Stimulated activated CD8-positive, alpha-beta memory T cell treated with anti-CD3 and anti-CD28 coated beads, Interleukin-4, amount 100 ng/mL, for 24 hours (primary cell): Measurements from ENCODE around the gene HMBS.

Experiments
- DNase-seq: peaks from one replicate; pipeline ENCODE4 v3.0.0-alpha.2; 2020; ENCODE audit warnings: low read depth

Gene HMBS

DNA sequence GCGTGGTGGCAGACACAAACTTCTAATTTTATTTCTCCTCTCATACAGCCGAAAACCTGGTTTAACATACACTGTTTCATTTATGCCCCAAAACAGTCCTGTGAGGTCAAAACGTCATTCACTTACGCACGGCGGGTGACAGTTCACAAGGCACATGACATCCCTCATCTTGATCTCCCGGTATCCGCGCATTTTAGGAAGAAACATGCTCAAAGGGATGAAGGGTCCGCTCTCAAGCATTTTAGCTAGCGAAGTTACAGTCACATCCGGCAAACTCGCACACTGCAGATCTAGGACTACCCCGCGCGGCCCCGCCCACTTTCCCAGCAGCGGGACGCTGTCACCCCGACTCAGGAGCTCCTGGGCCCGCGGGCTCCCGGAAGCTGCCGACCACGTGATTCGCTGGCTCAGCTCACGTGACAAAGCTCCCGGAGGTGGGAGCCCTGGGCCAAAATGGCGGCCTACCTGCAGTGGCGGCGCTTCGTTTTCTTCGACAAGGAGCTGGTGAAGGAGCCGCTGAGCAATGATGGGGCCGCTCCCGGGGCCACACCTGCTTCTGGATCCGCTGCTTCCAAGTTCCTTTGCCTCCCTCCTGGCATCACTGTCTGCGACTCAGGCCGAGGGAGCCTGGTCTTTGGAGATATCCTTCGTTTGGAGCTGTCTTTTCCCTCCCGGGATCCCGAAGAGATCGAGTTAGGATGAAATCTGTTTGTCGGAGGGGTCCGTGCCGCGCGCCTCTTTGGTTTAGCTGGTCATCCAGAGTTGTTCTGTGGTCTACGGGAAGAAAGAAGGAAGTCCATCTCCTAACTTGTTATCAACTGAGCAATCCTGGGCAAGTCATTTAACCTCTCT lies 17.1 kb upstream of the HMBS start, which contains the start of gene VPS11:
Gene VPS11, plus strand, starts transcription at position 448 of the 852 bp plus-strand sequence. Its CDS starts 6 bp downstream, at position 454.
- peak; percentile 97 for DNase-seq

DNA sequence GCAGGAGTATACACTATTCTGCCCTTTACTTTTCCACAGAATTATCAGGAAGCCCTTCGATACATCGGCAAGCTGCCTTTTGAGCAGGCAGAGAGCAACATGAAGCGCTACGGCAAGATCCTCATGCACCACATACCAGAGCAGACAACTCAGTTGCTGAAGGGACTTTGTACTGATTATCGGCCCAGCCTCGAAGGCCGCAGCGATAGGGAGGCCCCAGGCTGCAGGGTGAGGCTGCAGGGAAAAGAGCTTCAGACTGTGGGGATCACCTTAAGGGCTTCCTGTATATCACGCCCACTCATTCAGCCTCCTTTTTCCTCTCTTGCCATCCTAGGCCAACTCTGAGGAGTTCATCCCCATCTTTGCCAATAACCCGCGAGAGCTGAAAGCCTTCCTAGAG lies 6.8 kb upstream of the HMBS start:
- no peak for DNase-seq

DNA sequence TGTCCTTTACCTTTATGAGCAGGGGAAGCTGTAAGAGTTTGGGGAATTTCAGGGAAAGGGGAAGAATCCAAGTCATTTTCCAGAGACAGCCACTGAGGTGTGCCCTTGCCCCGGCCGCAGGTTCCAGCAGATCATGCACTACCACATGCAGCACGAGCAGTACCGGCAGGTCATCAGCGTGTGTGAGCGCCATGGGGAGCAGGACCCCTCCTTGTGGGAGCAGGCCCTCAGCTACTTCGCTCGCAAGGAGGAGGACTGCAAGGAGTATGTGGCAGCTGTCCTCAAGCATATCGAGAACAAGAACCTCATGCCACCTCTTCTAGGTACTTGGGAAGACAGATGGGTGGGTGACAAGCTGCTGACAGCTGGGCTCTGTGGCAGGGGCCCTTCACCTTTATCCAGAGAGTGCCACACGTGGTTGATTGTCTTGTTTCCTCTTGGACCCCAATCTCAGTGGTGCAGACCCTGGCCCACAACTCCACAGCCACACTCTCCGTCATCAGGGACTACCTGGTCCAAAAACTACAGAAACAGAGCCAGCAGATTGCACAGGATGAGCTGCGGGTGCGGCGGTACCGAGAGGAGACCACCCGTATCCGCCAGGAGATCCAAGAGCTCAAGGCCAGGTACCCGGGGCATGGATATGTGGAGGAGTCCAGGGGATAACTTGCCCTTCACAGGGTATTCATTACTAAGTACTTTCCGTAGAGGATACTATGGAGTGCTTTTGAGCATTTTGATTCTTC lies 5.8 kb upstream of the HMBS start:
- DNase-seq = no peak

DNA sequence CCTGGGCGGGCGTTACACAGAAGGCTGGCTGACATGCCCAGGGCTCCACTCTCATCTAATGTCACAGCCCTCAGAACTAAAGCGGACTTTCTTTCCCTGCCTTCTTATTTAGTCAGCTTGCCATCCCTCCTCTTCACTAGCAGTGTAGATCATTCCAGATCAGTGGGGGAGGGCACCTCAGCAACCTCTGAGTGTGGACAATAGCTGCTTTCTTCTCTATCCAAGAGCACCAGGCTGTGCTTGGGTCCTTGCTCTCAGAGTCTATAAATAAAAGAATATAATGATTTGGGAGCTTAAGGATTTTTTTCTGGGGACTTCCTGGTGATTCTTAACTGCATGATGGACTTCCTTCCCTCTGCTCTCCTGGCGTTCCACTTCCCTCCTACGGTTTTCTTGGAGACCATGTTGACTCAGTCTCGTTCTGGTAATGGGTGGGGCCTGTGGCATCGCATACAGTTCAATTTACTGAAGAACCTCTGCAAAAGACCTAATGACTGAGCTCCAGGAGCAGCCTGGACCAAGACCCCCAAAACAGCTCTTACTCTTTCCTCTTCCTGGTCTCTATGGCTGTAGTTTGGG lies 2.9 kb upstream of the HMBS start:
- no peak for DNase-seq

DNA sequence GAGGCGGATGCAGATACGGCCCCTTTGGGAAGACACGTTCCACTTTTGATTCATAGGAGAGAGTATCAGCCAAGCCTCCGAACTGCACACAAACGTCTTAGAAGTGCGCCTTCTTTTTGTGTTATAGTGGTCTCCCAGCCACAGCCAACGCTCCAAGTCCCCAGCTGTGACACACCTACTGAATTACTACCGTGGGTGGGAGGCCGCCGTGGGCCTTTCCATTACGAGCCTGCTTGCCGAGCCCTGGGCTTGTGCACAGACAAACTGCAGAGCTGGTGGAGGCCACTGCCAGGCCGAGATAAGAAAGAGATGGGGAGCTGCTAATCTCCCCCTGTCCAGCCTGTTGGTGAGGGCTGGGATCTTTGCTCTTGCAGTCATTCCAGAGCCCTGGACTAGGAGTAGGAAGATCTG lies 761 bp downstream of the HMBS start:
- DNase-seq = no peak

DNA sequence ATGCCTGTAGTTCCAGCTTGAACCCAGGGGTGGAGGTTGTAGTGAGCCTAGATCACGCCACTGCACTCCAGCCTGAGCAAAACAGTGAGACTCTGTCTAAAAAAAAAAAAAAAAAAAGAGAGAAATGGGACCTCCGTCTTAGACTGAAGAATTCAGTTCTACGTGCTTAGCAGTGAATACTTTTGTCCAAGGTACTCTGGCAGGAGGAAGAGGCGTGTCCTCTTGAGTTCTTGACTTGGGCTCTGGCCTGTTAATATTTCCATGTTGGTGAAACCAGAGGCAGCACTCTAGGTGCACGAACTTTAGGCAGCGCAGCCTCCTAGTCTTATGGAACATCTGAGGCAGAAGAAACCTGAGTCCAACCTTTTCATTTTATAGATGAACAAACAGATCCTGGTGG lies 2.4 kb downstream of the HMBS start:
- DNase-seq = no peak

DNA sequence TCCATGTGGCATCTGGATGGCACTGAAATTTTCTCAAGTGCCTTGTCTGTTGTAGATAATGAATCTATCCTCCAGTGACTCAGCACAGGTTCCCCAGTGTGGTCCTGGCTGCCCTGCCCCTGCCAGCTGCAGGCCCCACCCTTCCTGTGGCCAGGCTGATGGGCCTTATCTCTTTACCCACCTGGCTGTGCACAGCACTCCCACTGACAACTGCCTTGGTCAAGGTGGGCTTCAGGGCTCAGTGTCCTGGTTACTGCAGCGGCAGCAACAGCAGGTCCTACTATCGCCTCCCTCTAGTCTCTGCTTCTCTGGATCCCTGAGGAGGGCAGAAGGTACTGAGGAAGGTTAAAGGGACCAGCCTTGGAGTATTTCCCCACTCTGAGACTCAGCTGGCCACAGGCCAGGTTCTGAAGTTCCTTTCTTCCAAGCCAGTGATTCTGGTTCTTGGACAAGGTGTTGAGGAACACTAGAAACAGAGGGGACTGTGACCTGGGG lies 3.1 kb downstream of the HMBS start:
- DNase-seq = no peak

DNA sequence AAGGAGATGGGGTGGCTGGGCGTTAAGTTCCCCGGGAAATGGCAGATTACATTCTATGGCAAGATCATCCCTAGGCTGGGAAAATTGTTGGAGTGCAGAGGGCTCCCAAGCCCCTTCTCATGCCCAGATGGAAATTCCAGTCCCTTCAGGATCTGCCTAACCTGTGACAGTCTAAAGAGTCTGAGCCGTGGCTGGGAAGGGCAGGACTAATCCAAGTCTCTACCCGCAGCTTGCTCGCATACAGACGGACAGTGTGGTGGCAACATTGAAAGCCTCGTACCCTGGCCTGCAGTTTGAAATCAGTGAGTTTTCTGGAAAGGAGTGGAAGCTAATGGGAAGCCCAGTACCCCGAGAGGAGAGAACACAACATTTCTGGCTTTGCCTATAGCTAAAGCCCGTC lies 3.7 kb downstream of the HMBS start:
- DNase-seq = no peak

DNA sequence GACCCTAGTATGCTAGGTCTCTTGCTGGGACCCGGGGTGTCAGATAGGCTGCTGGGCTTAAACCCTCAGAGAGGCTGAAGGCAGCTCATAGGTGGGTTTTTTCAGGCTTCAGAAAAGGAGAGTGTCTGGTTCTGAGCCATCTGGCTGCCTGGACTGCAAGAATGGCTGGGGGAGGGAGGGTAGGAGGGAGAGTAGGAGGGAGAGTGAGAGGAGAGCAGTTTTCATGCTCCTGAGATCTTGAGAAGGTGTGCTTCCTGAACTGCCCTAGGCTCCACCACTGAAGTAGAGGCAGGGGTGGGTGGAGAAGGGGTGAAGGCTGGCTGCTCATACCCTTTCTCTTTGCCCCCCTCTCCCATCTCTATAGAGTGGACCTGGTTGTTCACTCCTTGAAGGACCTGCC lies 4.6 kb downstream of the HMBS start:
- DNase-seq = no peak

DNA sequence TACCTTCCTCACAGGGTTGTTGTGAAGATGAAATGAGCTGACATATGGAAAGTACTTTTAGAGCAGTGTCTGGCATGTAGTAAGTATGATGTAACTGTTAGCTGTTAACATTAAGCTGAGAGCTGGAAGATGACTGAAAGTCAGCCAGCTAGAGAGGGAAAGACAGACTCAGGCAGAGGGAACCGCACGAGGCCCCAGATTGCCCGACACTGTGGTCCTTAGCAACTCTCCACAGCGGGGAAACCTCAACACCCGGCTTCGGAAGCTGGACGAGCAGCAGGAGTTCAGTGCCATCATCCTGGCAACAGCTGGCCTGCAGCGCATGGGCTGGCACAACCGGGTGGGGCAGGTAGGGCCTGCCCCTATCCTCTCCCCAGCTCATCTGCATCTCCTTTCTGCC lies 6.5 kb downstream of the HMBS start:
- DNase-seq = no peak

DNA sequence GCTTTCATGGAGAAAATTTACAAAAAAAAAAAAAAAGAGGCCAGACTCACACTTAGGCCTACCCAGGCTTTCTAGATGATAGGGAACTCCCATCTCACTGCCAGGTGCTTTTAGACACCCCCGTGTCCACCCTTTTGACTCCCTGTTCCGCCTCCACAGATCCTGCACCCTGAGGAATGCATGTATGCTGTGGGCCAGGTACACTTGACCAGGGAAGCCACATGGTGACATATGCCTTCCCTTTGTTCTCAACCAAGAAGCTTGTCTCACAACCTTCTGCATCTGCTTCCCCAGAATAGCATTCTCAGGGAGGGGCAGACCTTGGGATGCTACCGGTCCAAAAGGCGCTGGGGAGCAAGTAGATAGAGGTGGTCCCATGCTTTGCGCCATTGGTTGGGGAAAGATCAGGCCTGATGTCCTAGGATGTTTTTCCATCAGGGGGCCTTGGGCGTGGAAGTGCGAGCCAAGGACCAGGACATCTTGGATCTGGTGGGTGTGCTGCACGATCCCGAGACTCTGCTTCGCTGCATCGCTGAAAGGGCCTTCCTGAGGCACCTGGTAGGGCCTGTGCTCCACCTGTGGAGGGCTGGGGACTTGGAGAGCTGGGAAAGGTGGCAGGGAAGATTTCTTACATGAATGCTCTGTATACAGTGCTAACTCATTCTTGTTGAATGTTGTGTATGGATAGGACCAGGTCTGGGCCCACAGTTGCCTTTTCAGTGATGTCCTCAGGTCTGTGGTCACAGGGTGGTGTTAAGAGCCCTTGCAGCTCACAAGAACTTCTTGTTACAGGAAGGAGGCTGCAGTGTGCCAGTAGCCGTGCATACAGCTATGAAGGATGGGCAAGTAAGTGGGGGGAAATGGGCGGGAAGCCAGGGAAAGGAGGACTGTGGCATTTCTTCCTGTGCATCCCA lies 7.5 kb downstream of the HMBS start:
- no peak for DNase-seq

DNA sequence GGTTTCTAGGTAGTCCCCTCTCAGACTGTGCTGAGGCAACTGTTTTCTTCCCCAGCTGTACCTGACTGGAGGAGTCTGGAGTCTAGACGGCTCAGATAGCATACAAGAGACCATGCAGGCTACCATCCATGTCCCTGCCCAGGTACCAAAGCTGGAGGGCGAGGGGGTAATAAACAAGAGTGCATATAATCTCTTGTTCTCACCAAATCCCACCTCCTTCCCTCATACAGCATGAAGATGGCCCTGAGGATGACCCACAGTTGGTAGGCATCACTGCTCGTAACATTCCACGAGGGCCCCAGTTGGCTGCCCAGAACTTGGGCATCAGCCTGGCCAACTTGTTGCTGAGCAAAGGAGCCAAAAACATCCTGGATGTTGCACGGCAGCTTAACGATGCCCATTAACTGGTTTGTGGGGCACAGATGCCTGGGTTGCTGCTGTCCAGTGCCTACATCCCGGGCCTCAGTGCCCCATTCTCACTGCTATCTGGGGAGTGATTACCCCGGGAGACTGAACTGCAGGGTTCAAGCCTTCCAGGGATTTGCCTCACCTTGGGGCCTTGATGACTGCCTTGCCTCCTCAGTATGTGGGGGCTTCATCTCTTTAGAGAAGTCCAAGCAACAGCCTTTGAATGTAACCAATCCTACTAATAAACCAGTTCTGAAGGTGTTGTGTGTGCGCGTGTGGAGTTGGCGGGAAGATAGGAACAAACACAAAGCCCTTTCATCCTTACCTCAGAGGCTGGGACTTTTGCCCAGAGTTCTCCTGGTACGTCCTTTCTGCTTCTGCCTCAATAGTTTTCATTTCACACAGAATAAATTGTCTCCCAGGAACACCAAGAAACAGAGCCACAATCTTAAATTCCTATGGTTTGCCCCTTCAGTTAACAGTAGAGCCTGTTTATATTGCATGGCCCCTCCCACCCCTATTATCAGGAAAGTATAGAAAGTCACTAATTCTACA lies 8.5 kb downstream of the HMBS start:
- no peak for DNase-seq

DNA sequence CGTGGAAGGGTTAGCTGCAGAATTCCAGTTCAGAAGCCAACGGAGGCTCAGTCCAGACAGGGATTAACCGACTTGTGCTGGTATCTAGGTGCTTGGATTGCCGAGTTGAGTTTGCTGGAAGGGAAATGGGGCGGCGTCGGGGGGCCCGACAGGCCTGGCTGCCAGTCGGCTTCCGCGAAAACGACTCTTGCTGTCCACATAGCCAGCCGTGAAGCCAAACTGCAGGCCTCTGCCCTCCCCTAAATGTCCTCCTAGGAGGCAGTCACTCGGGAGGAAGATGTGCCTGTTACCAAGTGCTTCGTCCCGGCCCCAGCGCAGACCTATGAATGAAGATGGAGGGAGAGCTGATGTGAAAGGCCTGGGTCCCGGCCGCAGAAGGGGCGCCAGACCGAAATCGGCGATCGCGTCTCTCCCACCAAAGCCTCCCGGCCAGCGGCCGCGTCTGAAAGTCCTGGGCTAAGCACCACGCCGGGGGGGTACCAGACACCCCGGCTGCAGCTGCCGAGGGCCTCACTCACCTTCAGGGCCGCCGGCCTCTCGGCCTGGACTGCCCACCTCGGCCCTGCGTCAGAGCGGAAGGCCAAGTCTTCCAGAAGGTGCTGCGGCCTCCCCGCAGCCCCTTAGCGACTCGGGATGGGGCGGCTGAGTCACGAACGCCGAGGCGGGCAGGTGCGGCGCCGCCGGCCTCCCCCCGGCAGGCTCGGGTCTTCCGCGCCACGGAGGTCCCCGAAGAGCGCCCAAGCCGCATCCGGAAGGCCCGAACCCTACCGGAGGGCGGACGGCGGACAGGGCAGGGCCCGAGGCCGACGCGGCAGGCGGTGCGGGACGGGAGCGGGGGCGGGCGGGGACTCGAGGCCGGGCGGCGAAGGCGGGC lies 9.5 kb downstream of the HMBS start:
- DNase-seq = no peak

DNA sequence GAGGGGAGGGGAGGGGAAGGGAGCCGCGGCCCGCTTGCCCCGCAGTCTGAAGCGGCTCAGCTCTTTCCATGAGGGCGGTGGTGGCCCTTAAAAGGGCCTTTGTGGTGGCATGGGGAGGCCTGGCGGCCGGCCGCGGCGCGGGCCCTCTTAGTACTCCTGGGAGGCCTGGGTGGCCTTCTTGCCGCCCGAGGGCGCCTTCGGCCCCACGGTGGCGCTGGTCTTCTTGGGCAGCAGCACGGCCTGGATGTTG lies 10.1 kb downstream of the HMBS start:
- no peak for DNase-seq

DNA sequence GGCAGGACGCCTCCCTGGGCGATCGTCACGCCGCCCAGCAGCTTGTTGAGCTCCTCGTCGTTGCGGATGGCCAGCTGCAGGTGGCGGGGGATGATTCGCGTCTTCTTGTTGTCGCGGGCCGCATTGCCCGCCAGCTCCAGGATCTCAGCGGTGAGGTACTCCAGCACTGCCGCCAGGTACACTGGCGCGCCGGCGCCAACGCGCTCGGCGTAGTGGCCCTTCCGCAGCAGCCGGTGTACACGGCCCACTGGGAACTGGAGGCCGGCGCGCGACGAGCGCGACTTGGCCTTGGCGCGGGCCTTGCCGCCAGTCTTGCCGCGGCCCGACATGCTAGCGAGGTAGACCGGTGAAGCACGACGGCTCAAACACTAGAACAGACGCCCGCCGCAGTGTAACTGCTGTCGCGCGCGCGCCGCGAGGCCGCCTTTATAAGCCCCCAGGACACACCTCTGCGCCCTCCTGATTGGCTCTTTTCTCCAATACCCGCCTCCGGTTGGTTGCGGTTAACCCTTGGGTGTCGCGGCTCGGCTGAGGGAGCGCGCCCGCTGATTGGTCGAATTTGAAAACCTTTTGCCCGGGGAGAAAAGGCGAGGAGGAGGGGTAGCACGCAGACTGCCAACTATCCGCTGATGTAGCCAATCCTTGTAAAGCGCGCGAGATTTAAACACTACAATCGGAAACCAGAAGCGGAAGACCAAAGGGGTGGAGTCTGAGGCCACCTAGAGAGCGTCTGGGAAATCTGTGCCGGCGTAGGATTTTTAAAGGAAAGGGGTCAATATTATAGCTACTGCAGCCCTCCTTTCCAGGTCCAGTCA lies 10.6 kb downstream of the HMBS start:
- peak; percentile 98 for DNase-seq

DNA sequence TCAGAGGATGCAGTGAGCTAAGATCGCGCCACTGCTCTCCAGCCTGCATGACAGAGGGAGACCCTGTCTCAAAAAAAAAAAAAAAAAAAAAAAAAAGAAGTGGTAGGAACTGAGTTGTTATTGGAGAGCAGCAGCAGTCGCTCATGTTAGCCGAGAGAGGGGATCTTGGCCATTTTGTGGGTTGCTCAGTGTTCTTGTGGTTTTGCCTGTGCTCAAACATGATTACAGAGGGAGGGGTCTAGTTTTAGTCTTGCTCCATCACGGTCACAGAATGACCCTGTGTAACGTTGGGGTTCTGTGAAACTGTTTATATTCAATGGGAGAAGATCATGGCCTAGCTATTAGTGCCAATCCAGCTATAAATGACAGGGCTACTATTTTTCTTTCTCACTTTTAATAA lies 15.0 kb downstream of the HMBS start:
- no peak for DNase-seq

DNA sequence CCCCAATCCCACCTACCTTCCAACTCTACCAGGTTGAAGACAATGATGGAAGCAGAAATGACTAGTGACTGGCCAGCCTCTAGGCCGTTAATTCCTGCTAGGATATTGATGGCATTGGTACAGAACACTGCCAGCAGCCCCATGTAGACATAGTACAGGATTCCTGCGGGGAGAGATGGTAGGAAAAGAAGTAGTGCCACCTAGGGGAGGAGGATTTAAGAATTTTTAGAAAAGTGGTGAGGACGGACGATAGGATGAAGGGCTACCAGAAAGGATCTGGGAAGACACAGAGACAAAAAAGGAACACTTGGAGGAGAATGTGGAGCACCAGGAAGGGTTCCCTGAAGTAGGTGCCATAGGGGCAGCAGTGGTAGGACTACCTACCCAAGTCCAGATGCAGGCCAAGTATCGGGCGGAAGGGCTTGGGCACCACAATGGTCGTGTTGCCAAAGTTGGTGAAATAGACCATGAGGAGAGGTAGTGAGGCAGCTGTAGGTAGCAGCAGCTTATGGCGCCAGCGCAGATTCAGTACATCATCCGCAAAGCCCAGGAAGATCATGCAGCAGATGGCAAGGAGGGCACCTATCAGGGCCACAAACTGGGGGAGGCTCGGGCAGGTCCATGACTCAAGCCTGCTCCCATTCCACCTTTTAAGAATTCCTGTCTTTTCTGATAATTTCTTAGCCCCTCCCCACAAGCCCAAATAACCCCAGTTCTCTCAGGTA lies 15.7 kb downstream of the HMBS start:
- no peak for DNase-seq

DNA sequence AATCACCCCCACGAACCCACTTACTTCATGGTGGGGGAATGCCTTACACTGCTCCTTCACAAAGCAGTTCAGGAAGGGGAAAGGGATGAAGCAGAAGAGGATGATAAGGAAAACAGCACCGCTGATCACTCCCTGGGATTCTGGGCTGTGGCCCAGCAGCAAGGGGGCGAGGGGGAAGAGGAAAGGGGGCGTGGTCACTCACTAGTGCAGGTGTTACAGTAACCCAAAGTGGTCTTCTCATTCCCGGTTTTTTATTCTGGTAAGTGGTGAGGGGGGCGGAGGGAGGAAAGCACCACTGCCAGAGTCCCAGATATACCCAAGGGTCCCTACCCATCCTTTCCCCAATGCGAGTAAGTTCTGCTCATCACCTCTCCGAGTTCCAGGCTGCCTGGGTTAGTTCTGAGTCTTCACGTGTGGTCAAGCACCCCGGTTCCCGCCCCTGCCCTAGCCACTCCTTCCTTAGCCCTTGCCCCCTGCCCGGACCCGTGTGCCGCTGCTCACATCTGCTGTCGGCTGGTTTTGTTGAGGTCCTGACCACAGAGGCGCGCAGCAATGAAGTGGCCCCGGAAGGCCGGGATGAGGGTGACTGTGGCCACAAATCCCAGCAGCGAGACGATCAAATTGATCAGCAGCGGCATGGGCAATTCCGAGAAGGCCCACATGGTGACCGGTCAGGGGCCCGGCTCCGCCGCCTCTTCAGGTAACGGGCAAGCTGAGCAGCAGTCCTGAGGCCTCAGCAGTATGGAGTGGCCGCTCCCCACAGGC lies 16.5 kb downstream of the HMBS start:
- DNase-seq = no peak
